ENCODE measurements around the gene ZNF497.
A peak's percentile ranks its signal among the peaks of the same experiment; 100 is the strongest.

- TF ChIP-seq CTCF (IDR thresholded peaks at IDR 0.05), result peak in 1 of 4 donors; percentile 19
- TF ChIP-seq POLR2A (IDR thresholded peaks at IDR 0.05), result no peak
Observed at GRCh38 chr19:58350001-58350861, 12.3 kb downstream of the ZNF497 start.

Data from right lobe of liver (tissue), 4 donors.